ENCODE results near the gene CRYBB1.

DNA sequence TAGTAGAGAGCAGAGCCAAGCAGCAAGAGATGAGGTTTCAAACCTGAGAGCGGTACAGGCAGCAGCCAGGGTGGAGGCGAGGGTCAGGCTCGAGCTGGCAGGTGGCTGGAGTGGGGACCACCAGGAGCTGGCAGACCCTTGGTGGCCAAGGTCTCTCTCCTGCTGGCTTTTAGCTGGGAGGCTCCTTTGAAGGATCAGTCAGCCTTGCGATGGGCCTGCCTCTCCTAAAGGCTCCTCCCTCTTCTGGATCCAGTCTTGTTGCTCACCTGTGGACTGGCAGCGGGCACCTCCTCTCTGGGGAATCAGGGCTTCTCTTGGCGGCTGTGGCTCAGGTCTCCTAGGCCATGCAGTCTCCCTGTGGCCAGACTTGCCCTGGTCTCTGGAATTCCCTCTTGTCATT lies 52.6 kb downstream of the CRYBB1 start:
- TF ChIP-seq CTCF (IDR thresholded peaks at IDR 0.05; ENCODE audit: borderline replicate concordance, extremely low read depth, low read length, poor library complexity, severe bottlenecking) (no peak), EZH2 (IDR thresholded peaks at IDR 0.05; ENCODE audit: borderline replicate concordance, low read depth, low read length, severe bottlenecking) (no peak)

Data from DND-41 (cell line).